ENCODE measurements around the gene FAM83C. TPM values are rescaled to one million over a fixed set of nuclear protein-coding genes. Genes with fewer than 3 reads are reported as not detected.

Gene FAM83C
- total and polyA plus RNA-seq, 9 of the 15 experiments (the other 6 are each of a cell fraction or from before 2014, with no cell fraction given) = not detected

GRCh38 chr20:35277531-35278395 lies 14.5 kb downstream of the FAM83C start, which contains the start of gene MMP24OS (continued):
- peak; percentile 73 for TF ChIP-seq GABPA (tag; conservative IDR thresholded peaks at IDR 0.05; ENCODE audit: low read depth)
- TF ChIP-seq PHB2 (IDR thresholded peaks at IDR 0.05; ENCODE audit: low read depth) = no peak
- no peak for TF ChIP-seq ZNF444 (CRISPR knock-in tag; IDR thresholded peaks at IDR 0.05)
- TF ChIP-seq ZNF655 (CRISPR knock-in tag; IDR thresholded peaks at IDR 0.05) = no peak
- TF ChIP-seq CCNT2 (IDR thresholded peaks at IDR 0.05; ENCODE audit: borderline replicate concordance, extremely low read depth, insufficient read length, low read depth, low read length) = peak; percentile 71
- TF ChIP-seq ZNF785 (CRISPR knock-in tag; IDR thresholded peaks at IDR 0.05) = no peak
- TF ChIP-seq ZBTB2 (IDR thresholded peaks at IDR 0.05) = no peak; the same call in 1 of the 2 replicates
- TF ChIP-seq FUS (optimal IDR thresholded peaks at IDR 0.05; ENCODE audit: low read depth, low read length) = peak; percentile 33
- no peak for TF ChIP-seq CHD7 (IDR thresholded peaks at IDR 0.05; ENCODE audit: low read depth, low read length)
- TF ChIP-seq ZNF830 (CRISPR knock-in tag; IDR thresholded peaks at IDR 0.05) = no peak
